Measurements from ENCODE around the gene RARB. TPM values are rescaled to one million over a fixed set of nuclear protein-coding genes. Genes with fewer than 3 reads are reported as not detected.
A peak's percentile ranks its signal among the peaks of the same experiment; 100 is the strongest.

Gene RARB
- total and polyA plus RNA-seq, 2 donors (not counting 1 experiment from before 2014, with no cell fraction given): 9.4 to 13.3 TPM

DNA sequence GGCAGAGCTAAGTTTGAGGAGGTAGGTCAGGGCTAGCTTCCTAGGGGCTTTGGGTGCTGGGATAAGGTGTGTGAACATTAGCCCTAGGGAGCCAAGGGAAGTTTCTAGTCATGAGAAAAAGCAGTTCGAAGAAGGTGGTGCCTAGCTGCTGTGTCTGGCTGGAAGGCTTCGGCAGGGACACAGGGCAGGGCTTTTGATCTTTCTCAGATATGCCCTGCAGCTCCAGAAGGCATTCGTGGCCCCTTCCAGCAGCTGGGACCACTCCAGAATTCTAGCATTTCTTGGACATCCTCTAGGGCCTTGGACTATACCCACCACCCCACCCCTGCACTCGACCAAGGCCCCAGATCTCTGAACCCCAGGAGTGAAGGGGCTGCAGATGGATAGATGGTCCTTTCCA lies 148.1 kb downstream of the RARB start:
- H3K4me2 ChIP-seq (ENCODE audit: extremely low read depth, insufficient read depth, low read length): no peak overlapping the region
- H3K4me1 ChIP-seq (ENCODE audit: control insufficient read depth, extremely low read depth, insufficient read depth, low read length): peaks cover 3% of the 10 kb centered on the region
- no peaks in the 10 kb centered on the region for H4K20me1 ChIP-seq (ENCODE audit: control insufficient read depth, extremely low read depth, insufficient read depth, low read length)
- no peaks in the 10 kb centered on the region for H3K79me2 ChIP-seq (ENCODE audit: control insufficient read depth, insufficient read depth, low read length)
- TF ChIP-seq, protein P1, sequence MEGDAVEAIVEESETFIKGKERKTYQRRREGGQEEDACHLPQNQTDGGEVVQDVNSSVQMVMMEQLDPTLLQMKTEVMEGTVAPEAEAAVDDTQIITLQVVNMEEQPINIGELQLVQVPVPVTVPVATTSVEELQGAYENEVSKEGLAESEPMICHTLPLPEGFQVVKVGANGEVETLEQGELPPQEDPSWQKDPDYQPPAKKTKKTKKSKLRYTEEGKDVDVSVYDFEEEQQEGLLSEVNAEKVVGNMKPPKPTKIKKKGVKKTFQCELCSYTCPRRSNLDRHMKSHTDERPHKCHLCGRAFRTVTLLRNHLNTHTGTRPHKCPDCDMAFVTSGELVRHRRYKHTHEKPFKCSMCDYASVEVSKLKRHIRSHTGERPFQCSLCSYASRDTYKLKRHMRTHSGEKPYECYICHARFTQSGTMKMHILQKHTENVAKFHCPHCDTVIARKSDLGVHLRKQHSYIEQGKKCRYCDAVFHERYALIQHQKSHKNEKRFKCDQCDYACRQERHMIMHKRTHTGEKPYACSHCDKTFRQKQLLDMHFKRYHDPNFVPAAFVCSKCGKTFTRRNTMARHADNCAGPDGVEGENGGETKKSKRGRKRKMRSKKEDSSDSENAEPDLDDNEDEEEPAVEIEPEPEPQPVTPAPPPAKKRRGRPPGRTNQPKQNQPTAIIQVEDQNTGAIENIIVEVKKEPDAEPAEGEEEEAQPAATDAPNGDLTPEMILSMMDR (conservative IDR thresholded peaks at IDR 0.05 in 1 of 2, IDR thresholded peaks at IDR 0.05 in 1 of 2; ENCODE audit: low read depth in 1 of 2, low read length in 2 of 2): no peak
- no peak for TF ChIP-seq EZH2 (IDR thresholded peaks at IDR 0.05; ENCODE audit: low read length, missing control alignments)
- H3K27me3 ChIP-seq (ENCODE audit: control insufficient read depth, insufficient read depth, low read length): no peaks in the 10 kb centered on the region
- H3K4me3 ChIP-seq (replicated peaks in 1 of 4; ENCODE audit: control extremely low read depth in 1 of 4, insufficient read depth in 1 of 4, low read depth in 3 of 4, low read length in 4 of 4): no peak overlapping the region
- H3K36me3 ChIP-seq (ENCODE audit: control insufficient read depth, insufficient read depth, low read length): no peaks in the 10 kb centered on the region
- H3K9me3 ChIP-seq (ENCODE audit: control insufficient read depth, insufficient read depth, low read depth, low read length): no peaks in the 10 kb centered on the region
- no peak overlapping the region for H2AFZ ChIP-seq (ENCODE audit: low read length)
- H3K27ac ChIP-seq (ENCODE audit: insufficient read depth, low read length): no peak overlapping the region
- H3K9ac ChIP-seq (ENCODE audit: insufficient read depth, low read length): no peak overlapping the region
- no peak for DNase-seq (ENCODE audit: low read depth in 2 of 2)

DNA sequence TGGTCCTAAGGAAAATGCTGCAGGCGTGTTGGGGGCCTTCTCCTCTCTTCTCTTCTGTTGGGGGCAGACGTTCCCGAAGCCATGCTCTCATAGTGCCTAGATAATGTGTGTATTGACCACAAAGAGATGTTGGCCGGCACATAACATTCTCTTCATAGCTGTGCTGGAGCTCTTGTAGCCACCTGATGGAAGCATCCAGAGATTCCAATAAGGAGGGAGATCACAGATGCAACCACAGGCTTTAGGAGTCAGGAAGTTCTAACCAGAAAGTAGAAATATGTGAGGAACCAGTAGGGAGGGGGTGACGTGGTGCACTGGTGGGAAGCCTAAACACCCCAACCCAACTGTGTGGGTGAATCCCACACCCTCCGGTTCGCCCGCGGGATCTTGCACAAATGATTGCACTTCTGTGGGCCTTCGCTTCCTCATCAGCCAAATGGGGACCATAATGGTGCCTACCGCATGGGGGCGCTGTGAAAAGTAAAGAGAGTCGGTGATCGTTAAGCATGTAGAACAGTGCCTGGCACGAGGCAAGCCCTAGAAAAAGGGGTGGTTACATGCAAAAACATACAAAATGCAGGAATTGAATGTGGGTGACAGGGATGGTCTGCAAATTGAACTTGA lies 148.9 kb downstream of the RARB start:
- TF ChIP-seq, protein P1 (conservative IDR thresholded peaks at IDR 0.05 in 1 of 2, IDR thresholded peaks at IDR 0.05 in 1 of 2; ENCODE audit: low read depth in 1 of 2, low read length in 2 of 2): no peak
- TF ChIP-seq EZH2 (IDR thresholded peaks at IDR 0.05; ENCODE audit: low read length, missing control alignments): no peak

DNA sequence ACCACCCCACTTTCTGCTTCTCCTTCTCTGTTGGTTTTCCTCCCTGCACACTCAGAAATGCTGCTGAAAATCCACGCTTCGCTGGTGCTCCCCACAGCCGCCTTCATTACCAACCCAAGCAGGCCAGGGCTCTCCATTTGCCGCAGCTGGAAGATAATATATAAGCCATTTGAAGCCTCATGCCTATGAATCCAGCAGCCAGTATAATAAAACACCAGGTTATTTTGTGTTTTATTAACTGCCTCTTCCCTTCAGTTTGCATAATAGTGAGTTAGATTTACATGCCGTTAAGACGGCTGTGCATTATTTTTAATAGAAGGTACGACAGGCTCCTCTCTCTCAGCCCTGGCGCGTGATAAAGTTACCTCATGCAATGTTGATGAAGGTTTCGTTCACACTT lies 150.0 kb downstream of the RARB start:
- H3K9me3 ChIP-seq (ENCODE audit: control insufficient read depth, insufficient read depth, low read depth, low read length): no peaks in the 10 kb centered on the region
- no peaks in the 10 kb centered on the region for H3K36me3 ChIP-seq (ENCODE audit: control insufficient read depth, insufficient read depth, low read length)
- no peaks in the 10 kb centered on the region for H4K20me1 ChIP-seq (ENCODE audit: control insufficient read depth, extremely low read depth, insufficient read depth, low read length)
- H2AFZ ChIP-seq (ENCODE audit: low read length): no peak overlapping the region
- no peak overlapping the region for H3K27ac ChIP-seq (ENCODE audit: insufficient read depth, low read length)
- peaks cover 7% of the 10 kb centered on the region for H3K4me1 ChIP-seq (ENCODE audit: control insufficient read depth, extremely low read depth, insufficient read depth, low read length)
- no peak for DNase-seq (ENCODE audit: low read depth in 2 of 2)
- no peak overlapping the region for H3K4me3 ChIP-seq (replicated peaks in 1 of 4; ENCODE audit: control extremely low read depth in 1 of 4, insufficient read depth in 1 of 4, low read depth in 3 of 4, low read length in 4 of 4)
- H3K79me2 ChIP-seq (ENCODE audit: control insufficient read depth, insufficient read depth, low read length): no peaks in the 10 kb centered on the region
- TF ChIP-seq, protein P1 (conservative IDR thresholded peaks at IDR 0.05 in 1 of 2, IDR thresholded peaks at IDR 0.05 in 1 of 2; ENCODE audit: low read depth in 1 of 2, low read length in 2 of 2): no peak
- no peak for TF ChIP-seq EZH2 (IDR thresholded peaks at IDR 0.05; ENCODE audit: low read length, missing control alignments)
- no peaks in the 10 kb centered on the region for H3K27me3 ChIP-seq (ENCODE audit: control insufficient read depth, insufficient read depth, low read length)
- H3K9ac ChIP-seq (ENCODE audit: insufficient read depth, low read length): no peak overlapping the region
- H3K4me2 ChIP-seq (ENCODE audit: extremely low read depth, insufficient read depth, low read length): no peak overlapping the region

More for the DNA sequence above, 148.9 kb downstream of the RARB start:
- DNase-seq (ENCODE audit: low read depth in 2 of 2): peak in 1 of 2 donors; percentile 77
- Histone ChIP-seq H4K20me1 (ENCODE audit: control insufficient read depth, extremely low read depth, insufficient read depth, low read length) (no peaks in the 10 kb centered on the region), H3K4me2 (ENCODE audit: extremely low read depth, insufficient read depth, low read length) (no peak overlapping the region), H2AFZ (ENCODE audit: low read length) (no peak overlapping the region), H3K27ac (ENCODE audit: insufficient read depth, low read length) (no peak overlapping the region), H3K4me1 (ENCODE audit: control insufficient read depth, extremely low read depth, insufficient read depth, low read length) (peaks cover 7% of the 10 kb centered on the region), H3K27me3 (ENCODE audit: control insufficient read depth, insufficient read depth, low read length) (no peaks in the 10 kb centered on the region), H3K9me3 (ENCODE audit: control insufficient read depth, insufficient read depth, low read depth, low read length) (no peaks in the 10 kb centered on the region), H3K4me3 (replicated peaks in 1 of 4; ENCODE audit: control extremely low read depth in 1 of 4, insufficient read depth in 1 of 4, low read depth in 3 of 4, low read length in 4 of 4) (no peak overlapping the region), H3K79me2 (ENCODE audit: control insufficient read depth, insufficient read depth, low read length) (no peaks in the 10 kb centered on the region), H3K36me3 (ENCODE audit: control insufficient read depth, insufficient read depth, low read length) (no peaks in the 10 kb centered on the region), H3K9ac (ENCODE audit: insufficient read depth, low read length) (no peak overlapping the region)

All from fibroblast of lung (primary cell).